Measurements from ENCODE around the gene ZNF804B. TPM values are rescaled to one million over a fixed set of nuclear protein-coding genes. Genes with fewer than 3 reads are reported as not detected.

Gene ZNF804B
- total RNA-seq, 2 experiments from 2014 or later, result not detected

- ChIA-PET POLR2A (no interaction called here), CTCF (no interaction called here)
Measured at GRCh38 chr7:88951826-88952225, 192.3 kb downstream of the ZNF804B start.

- CTCF ChIA-PET, result no interaction called here
- POLR2A ChIA-PET, result no interaction called here
Measured at GRCh38 chr7:88964418-88964817, 204.9 kb downstream of the ZNF804B start.

- CTCF ChIA-PET, result no interaction called here
- POLR2A ChIA-PET, result no interaction called here
Measured at GRCh38 chr7:88965371-88965770, 205.9 kb downstream of the ZNF804B start.

- CTCF ChIA-PET, result no interaction called here
- POLR2A ChIA-PET, result no interaction called here
Measured at GRCh38 chr7:88967432-88967831, 207.9 kb downstream of the ZNF804B start.

GRCh38 chr7:88969167-88969566 lies 209.7 kb downstream of the ZNF804B start:
- ChIA-PET POLR2A (no interaction called here), CTCF (no interaction called here)

GRCh38 chr7:88985295-88985694 lies 225.8 kb downstream of the ZNF804B start:
- POLR2A ChIA-PET, result no interaction called here
- CTCF ChIA-PET, result no interaction called here

GRCh38 chr7:89001306-89001705 lies 241.8 kb downstream of the ZNF804B start:
- ChIA-PET POLR2A (no interaction called here), CTCF (no interaction called here)

- CTCF ChIA-PET, result no interaction called here
- POLR2A ChIA-PET, result interaction anchor here (0.5 to 0.7 kb wide), 2 partner anchors 61 to 1424 kb away, joined by 5 to 14 read pairs; no protein-coding TSS in a partner anchor
Measured at GRCh38 chr7:89002981-89003956, 243.8 kb downstream of the ZNF804B start.

GRCh38 chr7:89012016-89012415 lies 252.5 kb downstream of the ZNF804B start:
- POLR2A ChIA-PET, result no interaction called here
- CTCF ChIA-PET, result no interaction called here

GRCh38 chr7:89017695-89018094 lies 258.2 kb downstream of the ZNF804B start:
- CTCF ChIA-PET, result no interaction called here
- POLR2A ChIA-PET, result no interaction called here

GRCh38 chr7:89021741-89022140 lies 262.2 kb downstream of the ZNF804B start:
- CTCF ChIA-PET, result no interaction called here
- POLR2A ChIA-PET, result no interaction called here

GRCh38 chr7:89023206-89023605 lies 263.7 kb downstream of the ZNF804B start:
- ChIA-PET POLR2A (no interaction called here), CTCF (no interaction called here)

GRCh38 chr7:89023877-89024276 lies 264.4 kb downstream of the ZNF804B start:
- ChIA-PET CTCF (no interaction called here), POLR2A (no interaction called here)

- ChIA-PET CTCF (no interaction called here), POLR2A (no interaction called here)
Measured at GRCh38 chr7:89027781-89028180, 268.3 kb downstream of the ZNF804B start.

- CTCF ChIA-PET, result no interaction called here
- POLR2A ChIA-PET, result no interaction called here
Measured at GRCh38 chr7:89028319-89028718, 268.8 kb downstream of the ZNF804B start.

- ChIA-PET POLR2A (no interaction called here), CTCF (no interaction called here)
Measured at GRCh38 chr7:89029864-89030263, 270.4 kb downstream of the ZNF804B start.

GRCh38 chr7:89041240-89041639 lies 281.7 kb downstream of the ZNF804B start:
- ChIA-PET POLR2A (no interaction called here), CTCF (no interaction called here)

GRCh38 chr7:89042940-89043339 lies 283.4 kb downstream of the ZNF804B start:
- CTCF ChIA-PET, result no interaction called here
- POLR2A ChIA-PET, result no interaction called here

GRCh38 chr7:89049043-89049442 lies 289.5 kb downstream of the ZNF804B start:
- CTCF ChIA-PET, result no interaction called here
- POLR2A ChIA-PET, result no interaction called here

GRCh38 chr7:89053130-89053529 lies 293.6 kb downstream of the ZNF804B start:
- ChIA-PET CTCF (no interaction called here), POLR2A (no interaction called here)

GRCh38 chr7:89054361-89054760 lies 294.9 kb downstream of the ZNF804B start:
- ChIA-PET CTCF (no interaction called here), POLR2A (no interaction called here)

GRCh38 chr7:89060234-89060633 lies 300.7 kb downstream of the ZNF804B start:
- POLR2A ChIA-PET, result no interaction called here
- CTCF ChIA-PET, result no interaction called here

Measured in activated CD8-positive, alpha-beta memory T cell treated with anti-CD3 and anti-CD28 coated beads for 36 hours (primary cell).